ENCODE results near the gene SPRED3. TPM values are rescaled to one million over a fixed set of nuclear protein-coding genes. Genes with fewer than 3 reads are reported as not detected.

The SPRED3 gene
- total and polyA plus RNA-seq, 2 of the 8 experiments (the other 6 are each of a cell fraction or from before 2014, with no cell fraction given): 8.1 to 10.3 TPM

DNA sequence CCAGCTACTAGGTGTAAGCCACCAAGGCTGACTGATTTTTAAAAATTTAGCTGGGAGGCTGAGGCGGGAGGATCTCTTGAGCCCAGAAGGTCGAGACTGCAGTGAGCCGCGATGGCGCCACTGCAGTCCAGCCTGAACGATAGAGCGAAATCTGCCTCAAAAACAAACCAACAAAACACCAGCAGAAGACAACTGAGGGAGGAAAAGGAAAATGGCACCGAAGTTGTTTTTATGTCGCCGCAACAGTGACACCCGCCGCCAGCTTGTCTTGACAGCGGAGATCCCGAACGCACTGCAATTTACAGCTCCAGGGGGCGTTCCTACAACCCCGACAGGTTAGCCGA is 14.1 kb downstream of the SPRED3 start:
- CTCF ChIA-PET (ENCODE audit: partially characterized antibody): interaction anchor here (0.6 to 4.2 kb wide), 38 partner anchors 9 to 575 kb away, joined by 3 to 35 read pairs (median 5); partner anchors contain the start of genes MAP4K1 and RASGRP4
- Histone ChIP-seq H3K79me2 (ENCODE audit: control insufficient read depth in 1 of 2, insufficient read depth in 2 of 2, low read length in 2 of 2) (no peaks in the 10 kb centered on the region), H2BK20ac (ENCODE audit: low read length) (no peak overlapping the region), H3K27ac (ENCODE audit: low read depth, low read length) (no peak overlapping the region), H3K79me1 (ENCODE audit: low read depth, low read length) (no peaks in the 10 kb centered on the region), H4K20me1 (replicated peaks in 1 of 2; ENCODE audit: control insufficient read depth in 1 of 2, insufficient read depth in 2 of 2, low read length in 2 of 2) (no peaks in the 10 kb centered on the region), H3K4me3 (ENCODE audit: extremely low read depth in 1 of 4, insufficient read depth in 2 of 4, low read depth in 3 of 4, low read length in 4 of 4) (peak overlapping the region in 2 of 4 experiments; percentile 18 to 52; a peak in 4 of 8 replicates), H2BK15ac (ENCODE audit: low read length) (no peak overlapping the region), H3K9me3 (ENCODE audit: insufficient read depth in 2 of 2, low read depth in 1 of 2, low read length in 1 of 2) (no peaks in the 10 kb centered on the region), H2AFZ (ENCODE audit: low read length) (peak overlapping the region; percentile 40; the same call in 1 of the 2 replicates), H4K8ac (ENCODE audit: extremely low read depth, insufficient read depth, low read length) (peak overlapping the region; percentile 65; the same call in 1 of the 2 replicates), H3K27me3 (replicated peaks in 1 of 4; ENCODE audit: control insufficient read depth in 3 of 4, extremely low read depth in 1 of 4, insufficient read depth in 3 of 4, low read length in 3 of 4) (peaks cover 2 to 42% (median 34%) of the 10 kb centered on the region in 4 experiments), H3K4me2 (ENCODE audit: insufficient read depth in 1 of 2, low read depth in 2 of 2, low read length in 2 of 2) (peak overlapping the region; percentile 46 to 59; a peak in 3 of 4 replicates), H3K4me1 (replicated peaks in 1 of 4; ENCODE audit: control insufficient read depth in 3 of 4, insufficient read depth in 4 of 4, low read length in 3 of 4) (no peaks in the 10 kb centered on the region; a peak in 2 of 7 replicates), H3K4ac (replicated peaks; ENCODE audit: insufficient read length, low read depth, low read length) (no peak overlapping the region), H4K5ac (ENCODE audit: insufficient read length, low read depth, low read length) (no peak overlapping the region), H3K36me3 (ENCODE audit: control insufficient read depth in 2 of 4, insufficient read depth in 4 of 4, low read length in 3 of 4) (no peaks in the 10 kb centered on the region), H2BK5ac (ENCODE audit: low read depth, low read length) (no peak overlapping the region), H3K14ac (ENCODE audit: insufficient read length) (no peak overlapping the region), H3K23ac (ENCODE audit: insufficient read length) (no peak overlapping the region), H3K9ac (replicated peaks in 1 of 4; ENCODE audit: extremely low read depth in 1 of 4, low read depth in 3 of 4, low read length in 3 of 4) (no peak overlapping the region), H2BK12ac (ENCODE audit: low read depth, low read length) (no peak overlapping the region), H3K18ac (ENCODE audit: extremely low read depth, low read length) (no peak overlapping the region), H2AK5ac (ENCODE audit: low read depth, low read length) (no peak overlapping the region), H4K91ac (replicated peaks; ENCODE audit: insufficient read length, low read length) (no peak overlapping the region), H2BK120ac (replicated peaks; ENCODE audit: low read depth, low read length) (no peak overlapping the region), H3K23me2 (ENCODE audit: low read depth, low read length) (peaks cover 5% of the 10 kb centered on the region; the same call in 1 of the 2 replicates), H3K56ac (replicated peaks; ENCODE audit: insufficient read length, low read depth, low read length) (no peak overlapping the region)
- no peak for FAIRE-seq
- POLR2A ChIA-PET (ENCODE audit: partially characterized antibody): interaction anchor here (0.8 to 6.1 kb wide), 14 partner anchors 13 to 528 kb away, joined by 3 to 38 read pairs (median 4); partner anchors contain the start of genes GGN, MRPS12, SARS2 and SPRED3
- no peak for DNase-seq (ENCODE audit: low read depth in 1 of 2, low spot score in 2 of 2)
- 15% methylated on average over 18 of the region's 18 CpGs; no CpG with 5 or more reads in 1 of the 2 experiments for WGBS, 2 experiments (ENCODE audit: extremely low coverage in 1 of 2, insufficient coverage in 1 of 2, insufficient read length in 1 of 2, insufficient replicate concordance in 2 of 2, low coverage in 1 of 2, low lambda C conversion rate in 2 of 2, missing lambda C conversion rate in 1 of 2)
- TF ChIP-seq TCF12 (IDR thresholded peaks at IDR 0.05; ENCODE audit: low read depth, low read length) (no peak), NRF1 (IDR thresholded peaks at IDR 0.05; ENCODE audit: low read depth, low read length) (no peak), CBX5 (IDR thresholded peaks at IDR 0.05; ENCODE audit: low read depth, low read length) (no peak), TAF7 (optimal IDR thresholded peaks at IDR 0.05; ENCODE audit: borderline replicate concordance, low read depth, low read length) (no peak)
- TF ChIP-seq, protein P1, sequence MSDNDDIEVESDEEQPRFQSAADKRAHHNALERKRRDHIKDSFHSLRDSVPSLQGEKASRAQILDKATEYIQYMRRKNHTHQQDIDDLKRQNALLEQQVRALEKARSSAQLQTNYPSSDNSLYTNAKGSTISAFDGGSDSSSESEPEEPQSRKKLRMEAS (IDR thresholded peaks at IDR 0.05): no peak
